ENCODE measurements around the gene S100A12. TPM values are rescaled to one million over a fixed set of nuclear protein-coding genes. Genes with fewer than 3 reads are reported as not detected.

Gene S100A12
- total RNA-seq, 2 experiments from 2014 or later = not detected

- no peak for ATAC-seq (ENCODE audit: low read depth)
- peaks cover 3% of the 10 kb centered on the region for H3K36me3 Mint-ChIP-seq
- peaks cover 23% of the 10 kb centered on the region for H3K27me3 Mint-ChIP-seq
- H3K27ac Mint-ChIP-seq = no peak overlapping the region
- H3K4me3 Mint-ChIP-seq = no peak overlapping the region
- H3K9me3 Mint-ChIP-seq = peaks cover 7% of the 10 kb centered on the region
- peaks cover 20% of the 10 kb centered on the region for H3K4me1 Mint-ChIP-seq
- DNase-seq = no peak
- POLR2A ChIA-PET = no interaction called here
Observed at GRCh38 chr1:153337980-153338853, 37.2 kb downstream of the S100A12 start.

GRCh38 chr1:153336650-153337049, 38.8 kb downstream of the S100A12 start:
- no peak overlapping the region for H3K27ac Mint-ChIP-seq
- peaks cover 17% of the 10 kb centered on the region for H3K4me1 Mint-ChIP-seq
- peaks cover 10% of the 10 kb centered on the region for H3K9me3 Mint-ChIP-seq
- POLR2A ChIA-PET = no interaction called here
- peaks cover 3% of the 10 kb centered on the region for H3K36me3 Mint-ChIP-seq
- H3K27me3 Mint-ChIP-seq = peaks cover 12% of the 10 kb centered on the region
- no peak overlapping the region for H3K4me3 Mint-ChIP-seq
- DNase-seq (no peak), ATAC-seq (ENCODE audit: low read depth) (no peak)

DNA sequence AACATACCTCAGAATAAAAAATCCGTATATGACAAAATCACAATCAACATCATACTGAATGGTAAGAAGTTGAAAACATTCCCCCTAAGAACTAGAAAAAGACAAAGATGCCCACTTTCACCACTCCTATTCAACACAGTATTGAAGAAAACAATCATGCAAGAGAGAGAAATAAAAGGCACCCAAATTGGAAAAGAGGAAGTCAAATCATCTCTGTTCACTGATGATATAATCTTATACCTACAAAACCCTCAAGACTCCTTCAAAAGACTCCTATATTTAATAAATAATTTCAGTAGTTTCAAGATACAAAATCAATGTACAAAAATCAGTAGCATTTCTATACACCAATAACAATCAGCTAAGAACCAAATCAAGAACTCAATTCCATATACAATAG, 41.5 kb downstream of the S100A12 start:
- Mint-ChIP-seq H3K27me3 (peaks cover 16% of the 10 kb centered on the region), H3K27ac (no peak overlapping the region), H3K36me3 (no peaks in the 10 kb centered on the region), H3K4me3 (no peak overlapping the region), H3K4me1 (peaks cover 3% of the 10 kb centered on the region), H3K9me3 (peaks cover 13% of the 10 kb centered on the region)
- DNase-seq (no peak), ATAC-seq (ENCODE audit: low read depth) (no peak)
- POLR2A ChIA-PET = no interaction called here

DNA sequence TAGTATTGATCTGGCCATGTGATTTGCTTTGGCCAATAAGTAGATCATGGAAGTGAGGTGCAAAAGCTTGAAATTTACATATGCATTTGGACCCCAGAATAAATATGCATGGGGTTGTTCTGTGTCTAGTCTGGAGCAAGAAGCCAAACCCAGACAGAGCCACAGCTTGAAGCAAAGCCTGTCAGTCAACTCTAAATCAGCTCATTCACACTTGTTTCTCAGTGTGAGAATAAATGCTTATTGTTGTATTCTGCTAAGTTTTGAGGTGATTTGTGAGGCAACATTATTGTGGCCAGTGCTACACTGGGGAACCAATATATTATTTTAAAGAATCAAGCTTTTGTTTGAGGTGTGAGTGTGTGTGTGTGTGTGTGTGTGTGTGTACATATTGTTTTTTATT, 50.5 kb downstream of the S100A12 start:
- Mint-ChIP-seq H3K4me3 (no peak overlapping the region), H3K4me1 (no peaks in the 10 kb centered on the region), H3K36me3 (no peaks in the 10 kb centered on the region), H3K9me3 (peaks cover 5% of the 10 kb centered on the region), H3K27me3 (peaks cover 12% of the 10 kb centered on the region), H3K27ac (no peak overlapping the region)
- ATAC-seq (ENCODE audit: low read depth) (no peak), DNase-seq (no peak)
- POLR2A ChIA-PET = no interaction called here

Other genes with a start within 250 kb of the S100A12 start
- gene SPRR2G, start 224.7 kb downstream of the S100A12 start, total RNA-seq = not detected
- gene LELP1, start 172.2 kb downstream of the S100A12 start, total RNA-seq = not detected
- gene PRR9, start 158.0 kb downstream of the S100A12 start, total RNA-seq = not detected
- gene LORICRIN, start 115.9 kb downstream of the S100A12 start, total RNA-seq = not detected
- gene PGLYRP3, start 62.7 kb downstream of the S100A12 start, total RNA-seq = not detected
- not detected for gene PGLYRP4, start 26.8 kb downstream of the S100A12 start, total RNA-seq
- 1 to 10 TPM; 4.5 to 4.8 TPM for gene S100A9, start 17.8 kb downstream of the S100A12 start, total RNA-seq
- 1 to 10 TPM in 1 of 2 experiments, under 1 TPM in 1; 0.94 to 1.2 TPM for gene S100A8, start 15.5 kb upstream of the S100A12 start, total RNA-seq
- not detected for gene S100A7A, start 40.9 kb upstream of the S100A12 start, total RNA-seq
- not detected for gene S100A7, start 85.0 kb upstream of the S100A12 start, total RNA-seq
- gene S100A6, start 160.4 kb upstream of the S100A12 start, total RNA-seq = 100 to 1,000 TPM; 365 to 373 TPM
- 1 to 10 TPM; 2.2 to 2.7 TPM for gene S100A5, start 165.3 kb upstream of the S100A12 start, total RNA-seq
- gene S100A4, start 170.2 kb upstream of the S100A12 start, total RNA-seq = 100 to 1,000 TPM; 385 to 394 TPM
- gene S100A3, start 173.6 kb upstream of the S100A12 start, total RNA-seq = not detected
- not detected for gene S100A2, start 190.2 kb upstream of the S100A12 start, total RNA-seq
- gene S100A16, start 237.5 kb upstream of the S100A12 start, total RNA-seq = not detected
- gene S100A14, start 240.7 kb upstream of the S100A12 start, total RNA-seq = not detected